22Rv1 (cell line): ENCODE measurements around the gene NEB.
"Not testable (repeated sequence)": the region's sequence is repeated elsewhere in the genome, so short reads cannot be mapped to it uniquely, and the experiment has no call there.

Experiments used
- H3K27ac ChIP-seq: fragments of 450-650 bp; 2 replicates; pipeline ENCODE4 v1.5.1; 2017
- CTCF ChIP-seq: fragments of 450-650 bp; IDR thresholded peaks from 2 replicates; pipeline ENCODE4 v1.5.1; 2017; ENCODE audit warnings: mild to moderate bottlenecking
- ZFX ChIP-seq: fragments of 450-650 bp; IDR thresholded peaks from 2 replicates; pipeline ENCODE4 v1.6.1; 2017; ENCODE audit warnings: antibody characterized with exemption, borderline replicate concordance

The NEB gene

DNA sequence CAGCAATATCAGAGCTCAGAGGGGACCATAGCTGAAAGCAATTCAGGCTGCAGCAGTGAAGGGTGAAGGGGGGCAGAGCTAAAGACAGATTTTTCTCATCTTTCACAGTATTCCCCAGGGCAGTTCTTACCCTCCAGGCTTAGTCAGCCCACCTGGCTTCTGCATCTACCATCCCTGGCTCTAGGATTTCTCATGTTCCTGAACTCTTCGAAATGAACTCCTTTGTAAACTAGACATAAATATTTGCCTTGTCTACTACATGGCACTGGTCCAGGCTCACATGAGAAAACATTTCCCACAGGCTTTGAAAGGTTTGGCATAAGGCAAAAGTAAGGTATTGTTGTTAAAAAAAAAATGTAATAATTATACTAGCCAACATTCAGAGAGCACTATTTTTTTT, 23.6 kb upstream of the NEB start:
- no peak for TF ChIP-seq ZFX
- TF ChIP-seq CTCF, result no peak
- no peak overlapping the region for H3K27ac ChIP-seq

- TF ChIP-seq ZFX, result no peak
- no peak overlapping the region for H3K27ac ChIP-seq
These were observed 22.5 kb upstream of the NEB start for GRCh38 chr2:151756820-151757219.

DNA sequence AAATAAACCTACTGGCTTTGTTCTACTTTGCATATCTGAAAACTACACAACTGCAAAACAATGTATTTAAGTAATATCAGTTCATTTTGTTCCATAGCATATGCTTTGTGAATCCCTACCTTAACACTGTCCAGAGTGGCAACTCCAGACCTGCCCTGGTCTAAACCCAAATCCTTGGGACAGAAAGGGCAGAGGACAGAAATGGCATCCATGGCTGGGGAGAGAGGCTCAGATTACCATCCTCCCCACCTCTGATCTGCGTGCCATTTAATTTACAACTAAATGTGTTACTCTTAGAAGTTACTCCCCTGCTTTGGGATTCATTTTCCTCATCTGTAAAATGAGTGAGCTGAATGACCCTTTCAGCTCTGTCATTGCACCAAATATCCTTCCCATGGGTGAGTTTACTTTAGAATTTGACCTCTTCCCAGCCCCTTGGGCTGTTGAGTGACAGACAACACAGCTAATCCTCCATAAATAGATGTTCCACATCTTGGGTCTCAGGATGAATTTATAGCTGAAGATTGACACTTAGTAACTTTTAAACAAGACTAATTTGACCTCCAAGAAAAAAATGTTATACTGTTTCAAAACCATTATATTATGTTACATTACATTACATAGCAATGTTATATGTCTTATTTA, 20.1 kb upstream of the NEB start:
- no peak overlapping the region for H3K27ac ChIP-seq
- TF ChIP-seq CTCF (no peak), ZFX (no peak)

DNA sequence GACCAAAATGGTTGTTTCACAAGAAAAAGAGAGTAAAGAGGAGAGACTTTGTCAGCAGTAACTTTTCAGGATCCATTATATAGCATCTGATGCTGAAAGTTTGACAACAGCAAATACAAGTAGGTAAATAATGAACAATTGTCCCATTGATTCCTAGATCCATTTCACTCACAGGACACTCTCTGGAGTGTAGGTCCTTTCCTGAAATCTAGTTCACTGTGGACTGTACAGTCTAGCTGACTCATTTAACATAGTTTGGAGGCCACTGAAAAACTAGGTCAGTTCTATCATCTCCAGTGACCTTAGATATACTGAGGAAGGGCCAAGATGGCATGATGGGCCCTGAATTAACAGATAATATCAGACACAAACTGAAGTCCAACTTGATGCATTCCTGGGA, 19.3 kb upstream of the NEB start:
- no peak overlapping the region for H3K27ac ChIP-seq
- TF ChIP-seq ZFX (no peak), CTCF (no peak)

- H3K27ac ChIP-seq, result not testable (repeated sequence)
These were observed 11.0 kb upstream of the NEB start for GRCh38 chr2:151745261-151745660.

DNA sequence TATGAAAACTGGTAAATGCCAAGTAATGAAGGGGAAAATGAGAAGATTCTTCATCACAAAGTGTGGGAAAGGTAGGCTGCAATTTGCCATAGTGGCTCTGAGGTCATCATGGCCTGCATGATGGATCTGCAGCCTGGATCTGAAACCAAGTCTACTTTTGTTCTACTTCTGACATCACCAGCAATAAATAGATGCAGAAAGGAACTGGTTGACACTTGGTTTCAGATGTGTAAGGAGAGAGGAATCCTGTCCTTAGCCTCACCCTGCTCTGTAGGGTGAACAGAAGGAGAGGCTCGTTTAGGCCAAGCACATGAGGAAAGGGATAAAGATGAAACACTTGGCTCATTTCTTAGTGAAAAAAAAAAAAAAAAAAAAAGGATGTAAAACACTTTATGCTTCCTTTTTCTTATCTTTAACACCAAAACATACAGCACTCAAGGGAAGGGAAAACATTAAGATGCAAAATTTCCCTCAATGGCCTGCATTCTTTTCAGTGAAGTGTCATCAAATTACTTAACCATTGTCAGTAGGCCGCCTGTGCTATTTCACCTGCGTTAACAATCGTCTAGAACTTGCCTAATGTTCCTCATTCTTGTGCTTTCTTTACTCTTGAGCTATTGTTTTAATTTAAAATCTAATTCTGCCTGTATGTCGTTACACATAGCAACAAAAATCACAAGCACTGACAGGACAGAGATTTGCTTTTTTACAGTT, 3.9 kb downstream of the NEB start:
- TF ChIP-seq CTCF, result no peak
- TF ChIP-seq ZFX, result no peak
- no peak overlapping the region for H3K27ac ChIP-seq

- H3K27ac ChIP-seq, result no peak overlapping the region
These were observed 4.4 kb downstream of the NEB start for GRCh38 chr2:151729837-151730236.

More at GRCh38 chr2:151729837-151730236, 4.4 kb downstream of the NEB start:
- TF ChIP-seq ZFX, result no peak
- no peak for TF ChIP-seq CTCF
